ENCODE measurements around the gene IL1RAPL2.

The IL1RAPL2 gene

DNA sequence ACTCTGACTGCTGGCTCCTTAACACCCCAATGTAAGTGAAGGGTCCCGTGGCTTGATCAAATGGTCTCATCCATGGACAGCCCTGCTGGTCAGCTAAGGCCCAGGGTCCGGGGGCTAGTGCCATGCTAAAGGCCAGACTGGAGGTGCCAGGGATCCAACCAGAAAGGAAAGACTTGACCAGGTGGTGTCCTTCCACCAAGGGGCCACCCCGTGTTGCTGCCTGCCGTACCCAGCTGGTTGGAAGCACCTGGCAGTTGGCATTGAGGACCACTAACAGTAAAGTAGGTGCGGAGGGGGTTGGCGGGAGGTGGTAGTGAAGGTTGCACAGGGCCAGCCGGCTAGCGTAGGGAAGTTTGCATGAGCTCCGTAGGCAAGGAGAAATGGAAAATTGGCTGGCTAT is 1.7 kb upstream of the IL1RAPL2 start:
- POLR2A ChIA-PET: no interaction called here
- CTCF ChIA-PET: interaction anchor here (1.0 to 1.4 kb wide), 2 partner anchors 357 to 358 kb away, joined by 4 to 7 read pairs; no protein-coding TSS in a partner anchor

DNA sequence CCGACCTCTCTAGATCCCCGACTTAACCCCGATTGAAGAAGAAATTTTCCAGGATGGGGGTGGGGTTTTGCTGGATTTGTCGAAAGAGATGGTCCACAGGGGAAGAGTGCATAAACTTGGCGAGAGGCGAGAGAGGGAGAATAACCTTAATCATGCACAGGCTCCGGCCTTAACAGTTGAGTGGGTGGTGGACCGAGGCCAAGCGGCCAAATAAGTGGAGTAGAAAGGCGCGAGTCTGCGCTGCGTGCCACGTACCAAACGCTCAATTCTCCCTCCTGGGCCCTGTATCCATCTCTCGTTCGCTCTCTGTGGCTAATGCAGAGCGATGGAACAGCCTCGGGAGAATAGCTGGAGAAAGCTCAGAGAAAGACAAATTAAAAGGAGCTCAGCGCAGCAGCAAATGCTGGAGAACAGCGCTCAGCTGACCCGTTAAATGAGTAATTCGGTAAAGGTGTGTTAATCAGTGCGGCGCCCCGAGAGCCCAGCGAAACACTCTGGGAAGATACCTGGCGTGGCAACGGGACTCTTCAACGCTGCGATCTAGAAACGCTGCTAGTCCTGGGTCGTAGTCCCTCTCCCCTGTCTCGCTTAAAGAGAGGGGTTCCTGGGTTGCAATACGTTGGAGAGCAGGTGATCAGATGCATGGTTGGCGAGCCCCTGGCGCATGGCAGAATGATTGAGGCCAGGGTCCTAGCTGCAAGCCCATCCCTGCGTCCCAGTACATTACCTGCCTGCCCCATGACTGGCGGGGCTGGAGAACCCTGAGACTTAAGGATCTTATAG is 887 bp upstream of the IL1RAPL2 start:
- POLR2A ChIA-PET: no interaction called here
- Histone ChIP-seq H3K27ac (ENCODE audit: extremely low read depth, low read depth, low read length) (no peak overlapping the region), H3K9me3 (ENCODE audit: control insufficient read depth, insufficient read depth, low read depth, low read length) (no peaks in the 10 kb centered on the region; the same call in 1 of the 2 replicates), H3K4me3 (ENCODE audit: low read depth, low read length) (no peak overlapping the region), H3K36me3 (ENCODE audit: control insufficient read depth in 2 of 2, insufficient read depth in 1 of 2, low read length in 2 of 2) (no peaks in the 10 kb centered on the region), H3K4me1 (ENCODE audit: control insufficient read depth, insufficient read depth, low read length) (no peaks in the 10 kb centered on the region)
- TF ChIP-seq ZBTB7A (tag by site-specific recombination; IDR thresholded peaks at IDR 0.05; ENCODE audit: low read depth) (no peak), ZNF239 (tag by site-specific recombination; IDR thresholded peaks at IDR 0.05) (no peak), ZNF121 (tag by site-specific recombination; IDR thresholded peaks at IDR 0.05) (no peak), ZXDB (tag by site-specific recombination; IDR thresholded peaks at IDR 0.05) (no peak), ZNF626 (tag by site-specific recombination; IDR thresholded peaks at IDR 0.05) (no peak), ZNF701 (tag by site-specific recombination; IDR thresholded peaks at IDR 0.05) (no peak), ZNF658 (tag by site-specific recombination; IDR thresholded peaks at IDR 0.05) (no peak), OSR2 (tag by site-specific recombination; IDR thresholded peaks at IDR 0.05) (no peak)
- TF ChIP-seq, protein P1, sequence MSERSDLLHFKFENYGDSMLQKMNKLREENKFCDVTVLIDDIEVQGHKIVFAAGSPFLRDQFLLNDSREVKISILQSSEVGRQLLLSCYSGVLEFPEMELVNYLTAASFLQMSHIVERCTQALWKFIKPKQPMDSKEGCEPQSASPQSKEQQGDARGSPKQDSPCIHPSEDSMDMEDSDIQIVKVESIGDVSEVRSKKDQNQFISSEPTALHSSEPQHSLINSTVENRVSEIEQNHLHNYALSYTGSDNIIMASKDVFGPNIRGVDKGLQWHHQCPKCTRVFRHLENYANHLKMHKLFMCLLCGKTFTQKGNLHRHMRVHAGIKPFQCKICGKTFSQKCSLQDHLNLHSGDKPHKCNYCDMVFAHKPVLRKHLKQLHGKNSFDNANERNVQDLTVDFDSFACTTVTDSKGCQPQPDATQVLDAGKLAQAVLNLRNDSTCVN (tag by site-specific recombination; optimal IDR thresholded peaks at IDR 0.05): no peak
- CTCF ChIA-PET: interaction anchor here (0.6 to 2.7 kb wide), 12 partner anchors 10 to 665 kb away, joined by 3 to 23 read pairs (median 4); no protein-coding TSS in a partner anchor

More for the DNA sequence above, 1.7 kb upstream of the IL1RAPL2 start:
- H3K27ac ChIP-seq (ENCODE audit: extremely low read depth, low read depth, low read length): no peak overlapping the region
- H3K36me3 ChIP-seq (ENCODE audit: control insufficient read depth in 2 of 2, insufficient read depth in 1 of 2, low read length in 2 of 2): no peaks in the 10 kb centered on the region
- TF ChIP-seq ZNF394 (tag by site-specific recombination; IDR thresholded peaks at IDR 0.05; ENCODE audit: borderline replicate concordance) (no peak), ZFHX2 (tag by site-specific recombination; conservative IDR thresholded peaks at IDR 0.05) (no peak), HOXA7 (CRISPR knock-in tag; IDR thresholded peaks at IDR 0.05; ENCODE audit: borderline replicate concordance) (no peak), ZSCAN30 (tag by site-specific recombination; IDR thresholded peaks at IDR 0.05) (no peak), ZNF776 (tag by site-specific recombination; IDR thresholded peaks at IDR 0.05; ENCODE audit: borderline replicate concordance) (no peak), SP3 (tag by site-specific recombination; IDR thresholded peaks at IDR 0.05) (no peak), ZSCAN23 (tag by site-specific recombination; IDR thresholded peaks at IDR 0.05) (no peak), ZNF544 (tag by site-specific recombination; IDR thresholded peaks at IDR 0.05) (no peak), ZBTB8A (tag by site-specific recombination; IDR thresholded peaks at IDR 0.05) (no peak)
- TF ChIP-seq, protein P2, sequence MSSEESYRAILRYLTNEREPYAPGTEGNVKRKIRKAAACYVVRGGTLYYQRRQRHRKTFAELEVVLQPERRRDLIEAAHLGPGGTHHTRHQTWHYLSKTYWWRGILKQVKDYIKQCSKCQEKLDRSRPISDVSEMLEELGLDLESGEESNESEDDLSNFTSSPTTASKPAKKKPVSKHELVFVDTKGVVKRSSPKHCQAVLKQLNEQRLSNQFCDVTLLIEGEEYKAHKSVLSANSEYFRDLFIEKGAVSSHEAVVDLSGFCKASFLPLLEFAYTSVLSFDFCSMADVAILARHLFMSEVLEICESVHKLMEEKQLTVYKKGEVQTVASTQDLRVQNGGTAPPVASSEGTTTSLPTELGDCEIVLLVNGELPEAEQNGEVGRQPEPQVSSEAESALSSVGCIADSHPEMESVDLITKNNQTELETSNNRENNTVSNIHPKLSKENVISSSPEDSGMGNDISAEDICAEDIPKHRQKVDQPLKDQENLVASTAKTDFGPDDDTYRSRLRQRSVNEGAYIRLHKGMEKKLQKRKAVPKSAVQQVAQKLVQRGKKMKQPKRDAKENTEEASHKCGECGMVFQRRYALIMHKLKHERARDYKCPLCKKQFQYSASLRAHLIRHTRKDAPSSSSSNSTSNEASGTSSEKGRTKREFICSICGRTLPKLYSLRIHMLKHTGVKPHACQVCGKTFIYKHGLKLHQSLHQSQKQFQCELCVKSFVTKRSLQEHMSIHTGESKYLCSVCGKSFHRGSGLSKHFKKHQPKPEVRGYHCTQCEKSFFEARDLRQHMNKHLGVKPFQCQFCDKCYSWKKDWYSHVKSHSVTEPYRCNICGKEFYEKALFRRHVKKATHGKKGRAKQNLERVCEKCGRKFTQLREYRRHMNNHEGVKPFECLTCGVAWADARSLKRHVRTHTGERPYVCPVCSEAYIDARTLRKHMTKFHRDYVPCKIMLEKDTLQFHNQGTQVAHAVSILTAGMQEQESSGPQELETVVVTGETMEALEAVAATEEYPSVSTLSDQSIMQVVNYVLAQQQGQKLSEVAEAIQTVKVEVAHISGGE (tag by site-specific recombination; conservative IDR thresholded peaks at IDR 0.05; ENCODE audit: low read depth): no peak
- TF ChIP-seq, protein P3, sequence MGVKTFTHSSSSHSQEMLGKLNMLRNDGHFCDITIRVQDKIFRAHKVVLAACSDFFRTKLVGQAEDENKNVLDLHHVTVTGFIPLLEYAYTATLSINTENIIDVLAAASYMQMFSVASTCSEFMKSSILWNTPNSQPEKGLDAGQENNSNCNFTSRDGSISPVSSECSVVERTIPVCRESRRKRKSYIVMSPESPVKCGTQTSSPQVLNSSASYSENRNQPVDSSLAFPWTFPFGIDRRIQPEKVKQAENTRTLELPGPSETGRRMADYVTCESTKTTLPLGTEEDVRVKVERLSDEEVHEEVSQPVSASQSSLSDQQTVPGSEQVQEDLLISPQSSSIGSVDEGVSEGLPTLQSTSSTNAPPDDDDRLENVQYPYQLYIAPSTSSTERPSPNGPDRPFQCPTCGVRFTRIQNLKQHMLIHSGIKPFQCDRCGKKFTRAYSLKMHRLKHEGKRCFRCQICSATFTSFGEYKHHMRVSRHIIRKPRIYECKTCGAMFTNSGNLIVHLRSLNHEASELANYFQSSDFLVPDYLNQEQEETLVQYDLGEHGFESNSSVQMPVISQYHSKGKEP (tag by site-specific recombination; IDR thresholded peaks at IDR 0.05): no peak
- TF ChIP-seq, protein P4, sequence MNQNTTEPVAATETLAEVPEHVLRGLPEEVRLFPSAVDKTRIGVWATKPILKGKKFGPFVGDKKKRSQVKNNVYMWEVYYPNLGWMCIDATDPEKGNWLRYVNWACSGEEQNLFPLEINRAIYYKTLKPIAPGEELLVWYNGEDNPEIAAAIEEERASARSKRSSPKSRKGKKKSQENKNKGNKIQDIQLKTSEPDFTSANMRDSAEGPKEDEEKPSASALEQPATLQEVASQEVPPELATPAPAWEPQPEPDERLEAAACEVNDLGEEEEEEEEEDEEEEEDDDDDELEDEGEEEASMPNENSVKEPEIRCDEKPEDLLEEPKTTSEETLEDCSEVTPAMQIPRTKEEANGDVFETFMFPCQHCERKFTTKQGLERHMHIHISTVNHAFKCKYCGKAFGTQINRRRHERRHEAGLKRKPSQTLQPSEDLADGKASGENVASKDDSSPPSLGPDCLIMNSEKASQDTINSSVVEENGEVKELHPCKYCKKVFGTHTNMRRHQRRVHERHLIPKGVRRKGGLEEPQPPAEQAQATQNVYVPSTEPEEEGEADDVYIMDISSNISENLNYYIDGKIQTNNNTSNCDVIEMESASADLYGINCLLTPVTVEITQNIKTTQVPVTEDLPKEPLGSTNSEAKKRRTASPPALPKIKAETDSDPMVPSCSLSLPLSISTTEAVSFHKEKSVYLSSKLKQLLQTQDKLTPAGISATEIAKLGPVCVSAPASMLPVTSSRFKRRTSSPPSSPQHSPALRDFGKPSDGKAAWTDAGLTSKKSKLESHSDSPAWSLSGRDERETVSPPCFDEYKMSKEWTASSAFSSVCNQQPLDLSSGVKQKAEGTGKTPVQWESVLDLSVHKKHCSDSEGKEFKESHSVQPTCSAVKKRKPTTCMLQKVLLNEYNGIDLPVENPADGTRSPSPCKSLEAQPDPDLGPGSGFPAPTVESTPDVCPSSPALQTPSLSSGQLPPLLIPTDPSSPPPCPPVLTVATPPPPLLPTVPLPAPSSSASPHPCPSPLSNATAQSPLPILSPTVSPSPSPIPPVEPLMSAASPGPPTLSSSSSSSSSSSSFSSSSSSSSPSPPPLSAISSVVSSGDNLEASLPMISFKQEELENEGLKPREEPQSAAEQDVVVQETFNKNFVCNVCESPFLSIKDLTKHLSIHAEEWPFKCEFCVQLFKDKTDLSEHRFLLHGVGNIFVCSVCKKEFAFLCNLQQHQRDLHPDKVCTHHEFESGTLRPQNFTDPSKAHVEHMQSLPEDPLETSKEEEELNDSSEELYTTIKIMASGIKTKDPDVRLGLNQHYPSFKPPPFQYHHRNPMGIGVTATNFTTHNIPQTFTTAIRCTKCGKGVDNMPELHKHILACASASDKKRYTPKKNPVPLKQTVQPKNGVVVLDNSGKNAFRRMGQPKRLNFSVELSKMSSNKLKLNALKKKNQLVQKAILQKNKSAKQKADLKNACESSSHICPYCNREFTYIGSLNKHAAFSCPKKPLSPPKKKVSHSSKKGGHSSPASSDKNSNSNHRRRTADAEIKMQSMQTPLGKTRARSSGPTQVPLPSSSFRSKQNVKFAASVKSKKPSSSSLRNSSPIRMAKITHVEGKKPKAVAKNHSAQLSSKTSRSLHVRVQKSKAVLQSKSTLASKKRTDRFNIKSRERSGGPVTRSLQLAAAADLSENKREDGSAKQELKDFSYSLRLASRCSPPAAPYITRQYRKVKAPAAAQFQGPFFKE (tag by site-specific recombination; IDR thresholded peaks at IDR 0.05; ENCODE audit: borderline replicate concordance): no peak
- H3K4me3 ChIP-seq (ENCODE audit: low read depth, low read length): no peak overlapping the region
- H3K4me1 ChIP-seq (ENCODE audit: control insufficient read depth, insufficient read depth, low read length): no peaks in the 10 kb centered on the region
- no peaks in the 10 kb centered on the region; the same call in 1 of the 2 replicates for H3K9me3 ChIP-seq (ENCODE audit: control insufficient read depth, insufficient read depth, low read depth, low read length)

All from HEK293 (cell line).